ENCODE measurements around the gene ARF6. TPM values are rescaled to one million over a fixed set of nuclear protein-coding genes. Genes with fewer than 3 reads are reported as not detected.
"Not testable (repeated sequence)": the region's sequence is repeated elsewhere in the genome, so short reads cannot be mapped to it uniquely, and the experiment has no call there.

Gene ARF6
- polyA plus RNA-seq, 1 experiment = 28.0 TPM

- peaks cover 4% of the 10 kb centered on the region; the same call in 1 of the 2 replicates for H3K9me3 ChIP-seq (ENCODE audit: control insufficient read depth, insufficient read depth, low read length)
- POLR2A ChIA-PET = interaction anchor here (0.7 kb wide), 1 partner anchor 138 kb away, joined by 4 read pairs; no protein-coding TSS in a partner anchor
- H3K27me3 ChIP-seq (ENCODE audit: control insufficient read depth, insufficient read depth, low read length) = no peaks in the 10 kb centered on the region
- peak; percentile 97 for TF ChIP-seq CTCF (IDR thresholded peaks at IDR 0.05; ENCODE audit: low read depth, low read length)
- CTCF ChIA-PET = interaction anchor here (0.5 to 6.6 kb wide), 56 partner anchors 10 to 395 kb away, joined by 3 to 256 read pairs (median 4); partner anchors contain the start of genes ARF6, NEMF and VCPKMT
- no peak overlapping the region for H3K4me3 ChIP-seq (ENCODE audit: low read depth, low read length)
- H3K27ac ChIP-seq (ENCODE audit: low read depth, low read length) = no peak overlapping the region
- no peak for DNase-seq (ENCODE audit: low read depth, low spot score)
Observed at GRCh38 chr14:49865431-49865859, 27.4 kb upstream of the ARF6 start.

- TF ChIP-seq CTCF (IDR thresholded peaks at IDR 0.05; ENCODE audit: low read depth, low read length) = no peak
- DNase-seq (ENCODE audit: low read depth, low spot score) = peak; percentile 62
- Histone ChIP-seq H3K4me3 (ENCODE audit: low read depth, low read length) (peak overlapping the region; percentile 77), H3K27me3 (ENCODE audit: control insufficient read depth, insufficient read depth, low read length) (no peaks in the 10 kb centered on the region), H3K9me3 (ENCODE audit: control insufficient read depth, insufficient read depth, low read length) (peaks cover 4% of the 10 kb centered on the region; the same call in 1 of the 2 replicates), H3K27ac (ENCODE audit: low read depth, low read length) (peak overlapping the region; percentile 73)
- ChIA-PET POLR2A (interaction anchor here (0.5 to 1.2 kb wide), 3 partner anchors 24 to 444 kb away, joined by 4 to 11 read pairs (median 6); partner anchors contain the start of genes DMAC2L and L2HGDH), CTCF (interaction anchor here (1.4 to 2.3 kb wide), 4 partner anchors 15 to 245 kb away, joined by 4 to 11 read pairs (median 6); partner anchors contain the start of gene NEMF)
Observed at GRCh38 chr14:49867831-49868719, 24.8 kb upstream of the ARF6 start.

GRCh38 chr14:49868720-49869114 lies 24.2 kb upstream of the ARF6 start:
- Histone ChIP-seq H3K9me3 (ENCODE audit: control insufficient read depth, insufficient read depth, low read length) (peaks cover 4% of the 10 kb centered on the region; the same call in 1 of the 2 replicates), H3K27ac (ENCODE audit: low read depth, low read length) (no peak overlapping the region), H3K27me3 (ENCODE audit: control insufficient read depth, insufficient read depth, low read length) (no peaks in the 10 kb centered on the region), H3K4me3 (ENCODE audit: low read depth, low read length) (peak overlapping the region; percentile 77)
- no peak for DNase-seq (ENCODE audit: low read depth, low spot score)
- no peak for TF ChIP-seq CTCF (IDR thresholded peaks at IDR 0.05; ENCODE audit: low read depth, low read length)
- ChIA-PET CTCF (interaction anchor here (1.6 to 2.3 kb wide), 4 partner anchors 15 to 236 kb away, joined by 4 to 11 read pairs (median 6); partner anchors contain the start of gene NEMF), POLR2A (no interaction called here)

- TF ChIP-seq CTCF (IDR thresholded peaks at IDR 0.05; ENCODE audit: low read depth, low read length) = no peak
- POLR2A ChIA-PET = interaction anchor here (0.6 kb wide), 1 partner anchor 15 kb away, joined by 5 read pairs; no protein-coding TSS in a partner anchor
Observed at GRCh38 chr14:49870908-49871307, 22.0 kb upstream of the ARF6 start.

GRCh38 chr14:49873548-49873947 lies 19.3 kb upstream of the ARF6 start:
- CTCF ChIA-PET = interaction anchor here (0.7 to 1.0 kb wide), 3 partner anchors 9 to 11 kb away, joined by 4 to 7 read pairs (median 6); no protein-coding TSS in a partner anchor

More at GRCh38 chr14:49870908-49871307, 22.0 kb upstream of the ARF6 start:
- Histone ChIP-seq H3K27me3 (ENCODE audit: control insufficient read depth, insufficient read depth, low read length) (no peaks in the 10 kb centered on the region), H3K4me3 (ENCODE audit: low read depth, low read length) (no peak overlapping the region), H3K9me3 (ENCODE audit: control insufficient read depth, insufficient read depth, low read length) (peaks cover 4% of the 10 kb centered on the region; the same call in 1 of the 2 replicates), H3K27ac (ENCODE audit: low read depth, low read length) (no peak overlapping the region)
- no peak for DNase-seq (ENCODE audit: low read depth, low spot score)
- CTCF ChIA-PET = interaction anchor here (0.7 to 1.3 kb wide), 2 partner anchors 9 to 234 kb away, joined by 3 to 4 read pairs; no protein-coding TSS in a partner anchor

More at GRCh38 chr14:49873548-49873947, 19.3 kb upstream of the ARF6 start:
- H3K27me3 ChIP-seq (ENCODE audit: control insufficient read depth, insufficient read depth, low read length); DNase-seq (ENCODE audit: low read depth, low spot score); H3K9me3 ChIP-seq (ENCODE audit: control insufficient read depth, insufficient read depth, low read length); POLR2A ChIA-PET; H3K4me3 ChIP-seq (ENCODE audit: low read depth, low read length); H3K27ac ChIP-seq (ENCODE audit: low read depth, low read length): not testable (repeated sequence)

Measured in AG04450 (cell line).